Suprapubic skin (tissue), 3 donors: ENCODE results near the gene WDR54.

Experiments
- POLR2A ChIP-seq, 2 donors: fragments of 450-650 bp; IDR thresholded peaks; one replicate each; pipeline ENCODE4 v1.6.1; 2017; ENCODE audit warnings: antibody characterized with exemption in 2 of 2, mild to moderate bottlenecking in 2 of 2, moderate library complexity in 2 of 2
- TF ChIP-seq, protein P1 (sequence below), 2 donors: fragments of 200-600 bp in 1 of 2; fragments of 450-650 bp in 1 of 2; sonication (generic) in 1 of 2; IDR thresholded peaks; one replicate each; pipeline ENCODE4 v1.5.1; 2016 to 2019; ENCODE audit warnings: antibody characterized with exemption in 2 of 2, mild to moderate bottlenecking in 1 of 2, moderate library complexity in 1 of 2

DNA sequence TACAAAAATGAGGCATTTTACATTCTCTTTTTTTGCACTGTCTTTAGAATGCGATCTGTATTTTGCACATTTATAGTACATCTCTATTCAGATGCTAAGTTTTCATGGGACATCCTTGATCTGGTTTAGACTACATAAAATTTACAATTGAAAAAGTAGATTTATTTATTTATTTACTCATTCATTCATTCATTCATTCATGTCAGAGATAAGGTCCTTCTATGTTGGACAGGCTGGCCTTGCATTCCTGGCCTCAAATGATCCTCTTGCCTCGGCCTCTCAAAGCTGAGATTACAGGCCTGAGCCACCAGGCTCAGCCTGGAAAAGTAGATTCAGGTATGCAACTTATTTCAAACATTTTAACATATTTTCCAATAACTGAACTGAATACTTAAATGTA is 25.4 kb upstream of the WDR54 start:
- no peak for TF ChIP-seq POLR2A (IDR thresholded peaks at IDR 0.05)
- TF ChIP-seq, protein P1, sequence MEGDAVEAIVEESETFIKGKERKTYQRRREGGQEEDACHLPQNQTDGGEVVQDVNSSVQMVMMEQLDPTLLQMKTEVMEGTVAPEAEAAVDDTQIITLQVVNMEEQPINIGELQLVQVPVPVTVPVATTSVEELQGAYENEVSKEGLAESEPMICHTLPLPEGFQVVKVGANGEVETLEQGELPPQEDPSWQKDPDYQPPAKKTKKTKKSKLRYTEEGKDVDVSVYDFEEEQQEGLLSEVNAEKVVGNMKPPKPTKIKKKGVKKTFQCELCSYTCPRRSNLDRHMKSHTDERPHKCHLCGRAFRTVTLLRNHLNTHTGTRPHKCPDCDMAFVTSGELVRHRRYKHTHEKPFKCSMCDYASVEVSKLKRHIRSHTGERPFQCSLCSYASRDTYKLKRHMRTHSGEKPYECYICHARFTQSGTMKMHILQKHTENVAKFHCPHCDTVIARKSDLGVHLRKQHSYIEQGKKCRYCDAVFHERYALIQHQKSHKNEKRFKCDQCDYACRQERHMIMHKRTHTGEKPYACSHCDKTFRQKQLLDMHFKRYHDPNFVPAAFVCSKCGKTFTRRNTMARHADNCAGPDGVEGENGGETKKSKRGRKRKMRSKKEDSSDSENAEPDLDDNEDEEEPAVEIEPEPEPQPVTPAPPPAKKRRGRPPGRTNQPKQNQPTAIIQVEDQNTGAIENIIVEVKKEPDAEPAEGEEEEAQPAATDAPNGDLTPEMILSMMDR (IDR thresholded peaks at IDR 0.05), result no peak
